B cell (primary cell): Measurements from ENCODE around the gene MAD1L1. TPM values are rescaled to one million over a fixed set of nuclear protein-coding genes. Genes with fewer than 3 reads are reported as not detected.

Source experiments
- ATAC-seq: fragments of 200-7000 bp; cut with Tn5 transposase; one replicate; pipeline ENCODE4 v1.10.0; 2021; ENCODE audit warnings: low read depth, mild to moderate bottlenecking, moderate number of reproducible peaks, moderate library complexity
- CTCF ChIA-PET: fragments of 350-600 bp; sonication (Branson Sonifier 250); formaldehyde crosslinking; loops from one replicate; lab custom pipeline; 2021; ENCODE audit warnings: antibody characterized with exemption, inconsistent platforms; lab: Charles Lee
- POLR2A ChIA-PET: fragments of 350-600 bp; sonication (Branson Sonifier 250); formaldehyde crosslinking; loops from one replicate; lab custom pipeline; 2021; ENCODE audit warnings: antibody characterized with exemption; lab: Charles Lee
- DNase-seq: peaks from one replicate; pipeline ENCODE4 v3.0.0; 2013
- H2AFZ ChIP-seq: 2 replicates; pipeline ENCODE4 v1.6.1; 2012; ENCODE audit warnings: mild to moderate bottlenecking, low read depth, low read length; ENCODE audit not compliant: insufficient read depth, poor library complexity, severe bottlenecking
- H3K27ac ChIP-seq, 2 donors: 1 replicate in 1 of 2; 2 replicates in 1 of 2; pipeline ENCODE4 v1.5.1; 2012 to 2013; ENCODE audit warnings: low read length in 2 of 2, mild to moderate bottlenecking in 2 of 2, moderate library complexity in 1 of 2
- H3K27me3 ChIP-seq, 4 experiments: fragments of 200-600 bp in 1 of 4; sonication (generic) in 1 of 4; replicated peaks in 1 of 4; 1 replicate in 2 of 4; 2 replicates in 2 of 4; pipeline versions ENCODE4 v1.6.1 to v1.7.0; 2013 to 2016; ENCODE audit warnings: low read length in 3 of 4, mild to moderate bottlenecking in 2 of 4, mixed read lengths in 1 of 4, moderate library complexity in 1 of 4; ENCODE audit not compliant: insufficient read depth in 4 of 4, control insufficient read depth in 3 of 4; ENCODE audit errors: control extremely low read depth in 1 of 4
- H3K36me3 ChIP-seq, 2 experiments: replicated peaks in 1 of 2; 1 replicate in 1 of 2; 2 replicates in 1 of 2; pipeline versions ENCODE4 v1.6.1 to v1.7.1; 2013; ENCODE audit warnings: low read length in 1 of 2; ENCODE audit not compliant: insufficient read depth in 2 of 2, control insufficient read depth in 1 of 2; ENCODE audit errors: control extremely low read depth in 1 of 2, extremely low read depth in 1 of 2
- H3K4me1 ChIP-seq, 2 donors: fragments of 200-600 bp in 1 of 2; sonication (generic) in 1 of 2; 1 replicate in 1 of 2; 2 replicates in 1 of 2; pipeline versions ENCODE4 v1.5.1 to v1.6.1; 2013 to 2017; ENCODE audit warnings: low read length in 2 of 2; ENCODE audit not compliant: control insufficient read depth in 2 of 2, insufficient read depth in 2 of 2
- H3K4me2 ChIP-seq: replicated peaks from 2 replicates; pipeline ENCODE3; 2012; ENCODE audit warnings: mild to moderate bottlenecking, low read depth, low read length; ENCODE audit not compliant: poor library complexity, severe bottlenecking
- H3K4me3 ChIP-seq, 5 experiments: fragments of 200-600 bp in 1 of 5; sonication (generic) in 1 of 5; 1 replicate in 3 of 5; 2 replicates in 2 of 5; pipeline versions ENCODE4 v1.5.1 to v1.7.0; 2011 to 2016; ENCODE audit warnings: low read length in 4 of 5, mild to moderate bottlenecking in 4 of 5, low read depth in 2 of 5, control low read depth in 1 of 5, moderate library complexity in 1 of 5; ENCODE audit not compliant: insufficient read depth in 1 of 5; ENCODE audit errors: control extremely low read depth in 1 of 5, extremely low read depth in 1 of 5
- H3K79me2 ChIP-seq: fragments of 200-600 bp; sonication (generic); one replicate; pipeline ENCODE4 v1.6.0; 2016; ENCODE audit warnings: low read length; ENCODE audit not compliant: control insufficient read depth, insufficient read depth
- H3K9ac ChIP-seq: fragments of 200-600 bp; sonication (generic); 2 replicates; pipeline ENCODE4 v1.6.1; 2017; ENCODE audit warnings: mild to moderate bottlenecking, low read length, moderate library complexity
- H3K9me3 ChIP-seq, 3 donors: one replicate each; pipeline versions ENCODE4 v1.6.1 to v1.7.1; 2013; ENCODE audit warnings: low read length in 2 of 3; ENCODE audit not compliant: control insufficient read depth in 2 of 3, insufficient read depth in 1 of 3; ENCODE audit errors: control extremely low read depth in 1 of 3
- H4K20me1 ChIP-seq: 2 replicates; pipeline ENCODE4 v1.6.0; 2012; ENCODE audit warnings: mild to moderate bottlenecking, low read length; ENCODE audit not compliant: insufficient read depth, control insufficient read depth, poor library complexity, severe bottlenecking
- H3K27ac Mint-ChIP-seq: one replicate; pipeline ENCODE4 v1.8.0; 2021; ENCODE audit warnings: mixed read lengths
- H3K27me3 Mint-ChIP-seq: one replicate; pipeline ENCODE4 v1.8.0; 2021; ENCODE audit warnings: mixed read lengths
- H3K4me1 Mint-ChIP-seq: one replicate; pipeline ENCODE4 v1.8.0; 2021; ENCODE audit warnings: mixed read lengths
- H3K4me3 Mint-ChIP-seq: one replicate; pipeline ENCODE4 v1.8.0; 2021; ENCODE audit warnings: mixed read lengths
- H3K9me3 Mint-ChIP-seq: one replicate; pipeline ENCODE4 v1.8.0; 2022; ENCODE audit warnings: mixed read lengths; ENCODE audit not compliant: insufficient read depth
- CTCF ChIP-seq: fragments of 200-600 bp; IDR thresholded peaks from one replicate; pipeline ENCODE4 v1.8.0; 2022; ENCODE audit warnings: antibody characterized with exemption, mild to moderate bottlenecking
- EZH2 ChIP-seq: IDR thresholded peaks from 2 replicates; pipeline ENCODE4 v1.6.1; 2012; ENCODE audit warnings: borderline replicate concordance, low read depth, mild to moderate bottlenecking, moderate library complexity, low read length; ENCODE audit not compliant: insufficient read depth, poor library complexity, severe bottlenecking
- WGBS: methylation state at CpG from one replicate; pipeline ENCODE4 v1.1.5; 2013; ENCODE audit warnings: missing lambda C conversion rate; ENCODE audit not compliant: insufficient coverage; 5-methylcytosine and 5-hydroxymethylcytosine counted together
- intact Hi-C: fragments of 100-400 bp; cut with micrococcal nuclease; formaldehyde crosslinking; loops from one replicate; pipeline ENCODE4 v1.10.0; 2022
- polyA plus RNA-seq: library from polyadenylated mRNA; depleted of rRNA; stranded (reverse); fragments of >200 nt; gene quantifications from 2 replicates; pipeline ENCODE4 v1.2.3, GENCODE V29; 2012
- total RNA-seq, 2 donors: library from RNA; stranded (reverse); fragments of 120-200 nt in 1 of 2; gene quantifications; 1 replicate in 1 of 2; 2 replicates in 1 of 2; pipeline versions ENCODE4 v1.2.3 to v1.2.4, GENCODE V29; 2013 to 2022

MAD1L1 gene
- total and polyA plus RNA-seq, 2 donors (not counting 1 experiment from before 2014, with no cell fraction given), result 86.7 to 110 TPM

- no peaks in the 10 kb centered on the region for H3K9me3 ChIP-seq
- Mint-ChIP-seq H3K27me3 (no peaks in the 10 kb centered on the region), H3K27ac (no peak overlapping the region), H3K9me3 (no peaks in the 10 kb centered on the region), H3K4me3 (no peak overlapping the region), H3K4me1 (no peaks in the 10 kb centered on the region)
- no peak overlapping the region for H3K9ac ChIP-seq
- WGBS, result 94% methylated on average over 13 of the region's 18 CpGs
- intact Hi-C loops, result no loop called here
- no peak for ATAC-seq
- H2AFZ ChIP-seq, result no peak overlapping the region
- ChIA-PET CTCF (no interaction called here), POLR2A (no interaction called here)
- no peak overlapping the region for H3K4me3 ChIP-seq
- peaks cover 0 to 12% of the 10 kb centered on the region in 2 experiments for H3K36me3 ChIP-seq
- H3K4me2 ChIP-seq, result no peak overlapping the region
- TF ChIP-seq CTCF, result no peak
- TF ChIP-seq EZH2, result no peak
- peaks cover 11% of the 10 kb centered on the region for H3K79me2 ChIP-seq
- H3K4me1 ChIP-seq, result no peaks in the 10 kb centered on the region
- no peaks in the 10 kb centered on the region for H3K27me3 ChIP-seq
- no peak for DNase-seq
- no peak overlapping the region for H3K27ac ChIP-seq
- peaks cover 51% of the 10 kb centered on the region for H4K20me1 ChIP-seq
Measured at GRCh38 chr7:1901431-1902210, 331.1 kb downstream of the MAD1L1 start.

GRCh38 chr7:1900847-1901246 lies 331.9 kb downstream of the MAD1L1 start:
- DNase-seq (no peak), ATAC-seq (no peak)
- no peaks in the 10 kb centered on the region for H3K4me1 ChIP-seq
- no peak overlapping the region for H3K4me2 ChIP-seq
- H3K9ac ChIP-seq, result no peak overlapping the region
- no peak overlapping the region for H3K4me3 ChIP-seq
- ChIA-PET CTCF (no interaction called here), POLR2A (no interaction called here)
- no peak for TF ChIP-seq EZH2
- TF ChIP-seq CTCF, result no peak
- WGBS, result 94% methylated on average over 10 of the region's 13 CpGs
- H3K9me3 ChIP-seq, result no peaks in the 10 kb centered on the region
- H3K79me2 ChIP-seq, result peaks cover 11% of the 10 kb centered on the region
- intact Hi-C loops, result no loop called here
- Mint-ChIP-seq H3K4me3 (no peak overlapping the region), H3K27ac (no peak overlapping the region), H3K4me1 (no peaks in the 10 kb centered on the region), H3K9me3 (no peaks in the 10 kb centered on the region), H3K27me3 (no peaks in the 10 kb centered on the region)
- peaks cover 43% of the 10 kb centered on the region for H4K20me1 ChIP-seq
- no peak overlapping the region for H2AFZ ChIP-seq
- no peaks in the 10 kb centered on the region for H3K27me3 ChIP-seq
- H3K27ac ChIP-seq, result no peak overlapping the region
- peaks cover 0 to 18% of the 10 kb centered on the region in 2 experiments for H3K36me3 ChIP-seq
